Liver (tissue), 9 donors: Measurements from ENCODE around the gene UBE2L5. TPM values are rescaled to one million over a fixed set of nuclear protein-coding genes. Genes with fewer than 3 reads are reported as not detected.

Source experiments
- DNase-seq: peaks from one replicate; pipeline ENCODE4 v3.0.0-alpha.2; 2017; ENCODE audit warnings: low spot score
- H3K27ac ChIP-seq, 2 donors: one replicate each; pipeline ENCODE4 v1.7.0; 2013; ENCODE audit warnings: inconsistent platforms in 2 of 2, low read length in 2 of 2, control low read depth in 1 of 2, low read depth in 1 of 2, mild to moderate bottlenecking in 1 of 2
- H3K27me3 ChIP-seq, 4 donors: one replicate each; pipeline versions ENCODE4 v1.6.1 to v1.7.0; 2013; ENCODE audit warnings: low read length in 3 of 4, inconsistent platforms in 1 of 4, mild to moderate bottlenecking in 1 of 4, moderate library complexity in 1 of 4; ENCODE audit not compliant: control insufficient read depth in 4 of 4, insufficient read depth in 4 of 4
- H3K36me3 ChIP-seq, 4 donors: one replicate each; pipeline versions ENCODE4 v1.6.1 to v1.7.0; 2013; ENCODE audit warnings: low read length in 3 of 4, mild to moderate bottlenecking in 3 of 4, low read depth in 1 of 4, moderate library complexity in 1 of 4; ENCODE audit not compliant: control insufficient read depth in 4 of 4, insufficient read depth in 3 of 4
- H3K4me1 ChIP-seq, 4 donors: one replicate each; pipeline versions ENCODE4 v1.6.1 to v1.7.0; 2013; ENCODE audit warnings: low read length in 3 of 4, mild to moderate bottlenecking in 3 of 4, moderate library complexity in 1 of 4; ENCODE audit not compliant: control insufficient read depth in 4 of 4, insufficient read depth in 4 of 4
- H3K4me3 ChIP-seq, 3 donors: one replicate each; pipeline versions ENCODE4 v1.6.1 to v1.7.0; 2013; ENCODE audit warnings: low read length in 3 of 3, control low read depth in 1 of 3, low read depth in 1 of 3, mild to moderate bottlenecking in 1 of 3
- H3K9ac ChIP-seq, 2 donors: one replicate each; pipeline ENCODE4 v1.7.0; 2013; ENCODE audit warnings: low read length in 2 of 2, mild to moderate bottlenecking in 2 of 2, moderate library complexity in 2 of 2, control low read depth in 1 of 2, low read depth in 1 of 2
- H3K9me3 ChIP-seq, 4 donors: one replicate each; pipeline versions ENCODE4 v1.6.1 to v1.7.0; 2013; ENCODE audit warnings: low read length in 3 of 4; ENCODE audit not compliant: control insufficient read depth in 4 of 4
- EGR1 ChIP-seq, 2 donors: IDR thresholded peaks; 2 replicates each; pipeline ENCODE4 v1.6.1; 2016 to 2018; ENCODE audit warnings: antibody characterized with exemption in 2 of 2, low read depth in 2 of 2
- FOXA1 ChIP-seq: IDR thresholded peaks from 2 replicates; pipeline ENCODE4 v1.6.1; 2016; ENCODE audit warnings: antibody characterized with exemption
- FOXA2 ChIP-seq: IDR thresholded peaks from 2 replicates; pipeline ENCODE4 v1.6.1; 2016; ENCODE audit warnings: antibody characterized with exemption
- GABPA ChIP-seq, 2 donors: IDR thresholded peaks in 1 of 2; conservative IDR thresholded peaks in 1 of 2; 2 replicates each; pipeline ENCODE4 v1.6.1; 2016; ENCODE audit warnings: antibody characterized with exemption in 2 of 2, mild to moderate bottlenecking in 1 of 2, moderate library complexity in 1 of 2
- HNF4G ChIP-seq: IDR thresholded peaks from 2 replicates; pipeline ENCODE4 v1.6.1; 2016; ENCODE audit warnings: antibody characterized with exemption
- JUND ChIP-seq, 2 donors: IDR thresholded peaks; 2 replicates each; pipeline ENCODE4 v1.6.1; 2016; ENCODE audit warnings: antibody characterized with exemption in 2 of 2
- NR2F2 ChIP-seq: IDR thresholded peaks from 2 replicates; pipeline ENCODE4 v1.6.1; 2016; ENCODE audit warnings: antibody characterized with exemption
- REST ChIP-seq: IDR thresholded peaks from 2 replicates; pipeline ENCODE4 v1.6.1; 2016; ENCODE audit warnings: antibody characterized with exemption, mild to moderate bottlenecking
- RXRA ChIP-seq, 2 donors: IDR thresholded peaks; 2 replicates each; pipeline ENCODE4 v1.6.1; 2017 to 2018; ENCODE audit warnings: antibody characterized with exemption in 2 of 2, mild to moderate bottlenecking in 1 of 2
- SP1 ChIP-seq: IDR thresholded peaks from 2 replicates; pipeline ENCODE4 v1.6.1; 2018; ENCODE audit warnings: antibody characterized with exemption, mild to moderate bottlenecking
- TAF1 ChIP-seq: conservative IDR thresholded peaks from 2 replicates; pipeline ENCODE4 v1.6.1; 2016; ENCODE audit warnings: antibody characterized with exemption, mild to moderate bottlenecking
- YY1 ChIP-seq: IDR thresholded peaks from 2 replicates; pipeline ENCODE4 v1.6.1; 2016; ENCODE audit warnings: antibody characterized with exemption, mild to moderate bottlenecking
- WGBS: extraction: QIAGEN DNeasy Blood & Tissue Kit; methylation state at CpG from one replicate; pipeline ENCODE4 v1.1.7; 2013; 5-methylcytosine and 5-hydroxymethylcytosine counted together
- polyA plus RNA-seq, 2 donors: library from polyadenylated mRNA; stranded (reverse) in 1 of 2; unstranded in 1 of 2; fragments of 200-250 nt in 1 of 2; fragments of >200 nt in 1 of 2; fragmentation: Nextera tagmentation in 1 of 2; extraction: Ambion mirVana in 1 of 2; gene quantifications; one replicate each; pipeline versions ENCODE4 v1.2.1 to v1.2.3, GENCODE V29; 2013 to 2015
- total RNA-seq, 2 donors: library from RNA; depleted of rRNA; stranded (reverse); fragments of >200 nt; gene quantifications; one replicate each; pipeline ENCODE4 v1.2.3, GENCODE V29; 2014
- TF ChIP-seq, protein P1 (sequence below): fragments of 150-350 bp; IDR thresholded peaks from 2 replicates; pipeline ENCODE4 v1.5.1; 2017; ENCODE audit warnings: improper control_type of control experiment, low read depth, low read length; ENCODE audit not compliant: missing input control
- TF ChIP-seq, protein P2 (sequence below): IDR thresholded peaks from 2 replicates; pipeline ENCODE4 v1.6.1; 2016; ENCODE audit warnings: antibody characterized with exemption
- donor health status: healthy.
- donor health status: healthy.
- donor health status: healthy.
- donor health status: healthy.
- donor health status: healthy.

Gene UBE2L5
- total and polyA plus RNA-seq, 4 donors, result 0.10 TPM; not detected in 3

- no peaks in the 10 kb centered on the region for H3K9me3 ChIP-seq
- H3K36me3 ChIP-seq, result no peaks in the 10 kb centered on the region
- H3K4me1 ChIP-seq, result peaks cover 0 to 5% (median 2%) of the 10 kb centered on the region in 4 donors
- no peak for TF ChIP-seq HNF4G
- TF ChIP-seq EGR1 (IDR thresholded peaks at IDR 0.05; ENCODE audit: low read depth in 2 of 2), result no peak
- TF ChIP-seq NR2F2, result no peak
- H3K9ac ChIP-seq, result no peak overlapping the region
- no peaks in the 10 kb centered on the region for H3K27me3 ChIP-seq
- no peak overlapping the region for H3K4me3 ChIP-seq
- no peak for DNase-seq
- 98% methylated on average over 12 of the region's 12 CpGs for WGBS
- no peak overlapping the region for H3K27ac ChIP-seq
Observed at GRCh38 chr13:30443957-30444404, 21.7 kb downstream of the UBE2L5 start.

DNA sequence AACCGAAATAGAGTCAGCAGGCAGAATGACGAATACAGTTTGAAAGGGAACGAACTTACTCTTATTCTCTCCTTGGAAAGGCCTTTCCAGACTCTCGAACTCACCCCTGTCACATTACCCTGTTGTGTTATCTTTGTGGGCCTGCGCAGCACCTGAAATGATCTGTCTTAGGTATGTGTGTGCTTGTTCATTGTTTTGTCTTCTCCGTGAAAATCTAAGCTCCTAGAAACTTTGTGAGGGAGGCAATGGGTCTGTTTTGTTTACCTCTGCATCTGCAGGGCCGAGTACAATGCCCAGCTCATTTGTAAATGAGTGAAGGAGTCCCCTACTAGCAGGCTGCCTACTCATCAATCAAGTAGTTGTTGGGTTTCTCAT lies 23.8 kb downstream of the UBE2L5 start:
- H3K4me3 ChIP-seq, result peak overlapping the region in 1 of 3 donors; percentile 9

DNA sequence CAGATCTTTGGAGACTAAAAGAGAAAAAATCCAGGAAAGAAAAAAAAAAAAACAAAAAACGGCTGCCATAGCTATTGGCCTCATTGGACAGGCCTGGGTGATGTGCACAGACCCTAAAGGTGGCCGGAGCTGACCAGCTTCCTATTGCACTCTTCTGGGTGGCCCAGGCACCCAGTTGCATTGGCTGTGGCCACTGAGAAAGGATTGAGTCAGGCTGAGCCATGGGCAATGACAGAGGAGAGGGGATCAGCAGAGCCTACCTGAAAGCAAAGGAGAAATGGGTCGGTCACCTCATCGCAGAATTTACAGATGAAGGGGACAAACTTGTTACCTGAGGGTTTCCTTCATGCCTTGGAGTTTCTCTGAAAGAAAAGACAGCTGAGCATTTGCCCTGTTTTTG lies 26.1 kb downstream of the UBE2L5 start:
- WGBS, result 95% methylated on average over 4 of the region's 4 CpGs
- Histone ChIP-seq H3K4me1 (peaks cover 0 to 5% (median 2%) of the 10 kb centered on the region in 4 donors), H3K4me3 (no peak overlapping the region), H3K36me3 (no peaks in the 10 kb centered on the region), H3K27me3 (no peaks in the 10 kb centered on the region), H3K9ac (no peak overlapping the region), H3K27ac (no peak overlapping the region), H3K9me3 (no peaks in the 10 kb centered on the region)
- TF ChIP-seq JUND (IDR thresholded peaks at IDR 0.05) (no peak), FOXA2 (no peak), GABPA (IDR thresholded peaks at IDR 0.05 in 1 of 2, conservative IDR thresholded peaks at IDR 0.05 in 1 of 2) (no peak), REST (no peak), FOXA1 (no peak), NR2F2 (no peak), YY1 (no peak), RXRA (IDR thresholded peaks at IDR 0.05) (no peak)
- TF ChIP-seq, protein P1, sequence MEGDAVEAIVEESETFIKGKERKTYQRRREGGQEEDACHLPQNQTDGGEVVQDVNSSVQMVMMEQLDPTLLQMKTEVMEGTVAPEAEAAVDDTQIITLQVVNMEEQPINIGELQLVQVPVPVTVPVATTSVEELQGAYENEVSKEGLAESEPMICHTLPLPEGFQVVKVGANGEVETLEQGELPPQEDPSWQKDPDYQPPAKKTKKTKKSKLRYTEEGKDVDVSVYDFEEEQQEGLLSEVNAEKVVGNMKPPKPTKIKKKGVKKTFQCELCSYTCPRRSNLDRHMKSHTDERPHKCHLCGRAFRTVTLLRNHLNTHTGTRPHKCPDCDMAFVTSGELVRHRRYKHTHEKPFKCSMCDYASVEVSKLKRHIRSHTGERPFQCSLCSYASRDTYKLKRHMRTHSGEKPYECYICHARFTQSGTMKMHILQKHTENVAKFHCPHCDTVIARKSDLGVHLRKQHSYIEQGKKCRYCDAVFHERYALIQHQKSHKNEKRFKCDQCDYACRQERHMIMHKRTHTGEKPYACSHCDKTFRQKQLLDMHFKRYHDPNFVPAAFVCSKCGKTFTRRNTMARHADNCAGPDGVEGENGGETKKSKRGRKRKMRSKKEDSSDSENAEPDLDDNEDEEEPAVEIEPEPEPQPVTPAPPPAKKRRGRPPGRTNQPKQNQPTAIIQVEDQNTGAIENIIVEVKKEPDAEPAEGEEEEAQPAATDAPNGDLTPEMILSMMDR, result no peak
- TF ChIP-seq, protein P2, sequence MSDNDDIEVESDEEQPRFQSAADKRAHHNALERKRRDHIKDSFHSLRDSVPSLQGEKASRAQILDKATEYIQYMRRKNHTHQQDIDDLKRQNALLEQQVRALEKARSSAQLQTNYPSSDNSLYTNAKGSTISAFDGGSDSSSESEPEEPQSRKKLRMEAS, result no peak
- DNase-seq, result no peak

More for the DNA sequence above, 23.8 kb downstream of the UBE2L5 start:
- no peaks in the 10 kb centered on the region for H3K36me3 ChIP-seq
- H3K27me3 ChIP-seq, result no peaks in the 10 kb centered on the region
- WGBS, result 51% methylated on average over 7 of the region's 7 CpGs
- H3K9ac ChIP-seq, result no peak overlapping the region
- no peaks in the 10 kb centered on the region for H3K9me3 ChIP-seq
- H3K4me1 ChIP-seq, result peaks cover 0 to 5% (median 2%) of the 10 kb centered on the region in 4 donors
- DNase-seq, result no peak
- H3K27ac ChIP-seq, result peak overlapping the region; percentile 8 to 37
- TF ChIP-seq TAF1, result no peak
- peak; percentile 2 for TF ChIP-seq SP1
